Nephron (organoid): ENCODE data around the gene IL1F10.

Experiments
- H3K27ac Mint-ChIP-seq, 3 experiments: 2 replicates each; pipeline ENCODE4 v1.8.0; 2020; ENCODE audit warnings: mixed read lengths in 3 of 3, mild to moderate bottlenecking in 2 of 3, moderate library complexity in 1 of 3
- H3K27me3 Mint-ChIP-seq: 2 replicates; pipeline ENCODE4 v1.8.0; 2021; ENCODE audit warnings: low read depth, mild to moderate bottlenecking, moderate library complexity, mixed read lengths
- H3K36me3 Mint-ChIP-seq: 2 replicates; pipeline ENCODE4 v1.8.0; 2020; ENCODE audit warnings: low read depth, mixed read lengths
- H3K4me1 Mint-ChIP-seq: 2 replicates; pipeline ENCODE4 v1.8.0; 2020; ENCODE audit warnings: mixed read lengths
- H3K4me3 Mint-ChIP-seq, 3 experiments: 2 replicates each; pipeline ENCODE4 v1.8.0; 2020; ENCODE audit warnings: mild to moderate bottlenecking in 3 of 3, mixed read lengths in 3 of 3, moderate library complexity in 2 of 3
- H3K9me3 Mint-ChIP-seq: 2 replicates; pipeline ENCODE4 v1.8.0; 2020; ENCODE audit warnings: mixed read lengths
- TF ChIP-seq, protein P1 (sequence below), 3 experiments: fragments of 200-600 bp; sonication (generic); IDR thresholded peaks; one replicate each; pipeline ENCODE4 v1.5.0; 2021; ENCODE audit warnings: antibody characterized with exemption in 3 of 3; ENCODE audit not compliant: unreplicated experiment in 3 of 3

IL1F10 gene, protein sequence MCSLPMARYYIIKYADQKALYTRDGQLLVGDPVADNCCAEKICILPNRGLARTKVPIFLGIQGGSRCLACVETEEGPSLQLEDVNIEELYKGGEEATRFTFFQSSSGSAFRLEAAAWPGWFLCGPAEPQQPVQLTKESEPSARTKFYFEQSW

DNA sequence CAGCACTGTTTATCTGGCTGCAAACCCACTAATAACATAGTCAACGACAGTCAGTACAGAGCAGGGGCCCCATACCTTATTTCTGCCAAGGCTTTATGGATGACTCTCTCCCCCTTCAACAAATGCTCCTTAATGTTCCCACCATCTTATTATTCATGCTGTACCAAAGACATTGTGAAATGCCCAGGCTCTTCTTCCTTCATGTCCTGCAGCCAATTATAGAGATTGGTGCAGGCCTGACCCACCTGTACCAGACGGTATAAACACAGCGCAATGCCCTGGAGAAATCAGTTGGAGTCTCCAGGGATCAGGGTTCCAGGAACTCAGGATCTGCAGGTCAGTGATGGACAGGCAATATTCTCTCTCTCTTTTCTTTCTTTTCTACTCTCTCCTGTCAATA lies at the start of gene IL1F10:
IL1F10 (plus strand) TSS at position 290 of the 400 bp plus-strand sequence. CDS start 4,769 bp downstream, outside the sequence.
- no peak within 1 kb of the TSS for H3K27ac Mint-ChIP-seq

DNA sequence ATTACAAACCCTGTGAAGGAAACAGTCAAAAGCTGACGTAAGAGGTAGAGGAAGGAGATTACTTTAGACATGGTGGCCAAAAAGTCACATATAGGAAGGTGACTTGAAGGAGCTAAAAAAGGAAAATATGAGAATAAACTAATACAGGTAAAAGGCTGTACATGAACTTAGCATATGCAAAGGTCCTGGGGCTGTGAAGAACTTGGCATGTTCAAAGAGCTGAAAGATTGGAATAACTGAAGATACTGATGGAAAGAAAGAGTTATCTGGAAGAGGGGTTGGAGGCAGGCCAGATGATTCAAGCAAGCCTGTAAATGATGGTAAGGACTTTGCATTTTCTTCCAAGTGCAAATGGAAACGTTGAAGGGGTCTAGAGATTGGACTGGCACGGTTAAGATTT lies 49.3 kb upstream of the IL1F10 start:
- Mint-ChIP-seq H3K27me3 (peaks cover 26% of the 10 kb centered on the region), H3K9me3 (peaks cover 7% of the 10 kb centered on the region), H3K4me1 (no peaks in the 10 kb centered on the region)

More for the DNA sequence above, at the start of gene IL1F10:
- peaks cover 8% of the 10 kb centered on the region for H3K9me3 Mint-ChIP-seq
- H3K27me3 Mint-ChIP-seq, result peaks cover 39% of the 10 kb centered on the region
- no peaks in the 10 kb centered on the region for H3K36me3 Mint-ChIP-seq
- no peak within 1 kb of the TSS for H3K4me3 Mint-ChIP-seq
- TF ChIP-seq, protein P1, sequence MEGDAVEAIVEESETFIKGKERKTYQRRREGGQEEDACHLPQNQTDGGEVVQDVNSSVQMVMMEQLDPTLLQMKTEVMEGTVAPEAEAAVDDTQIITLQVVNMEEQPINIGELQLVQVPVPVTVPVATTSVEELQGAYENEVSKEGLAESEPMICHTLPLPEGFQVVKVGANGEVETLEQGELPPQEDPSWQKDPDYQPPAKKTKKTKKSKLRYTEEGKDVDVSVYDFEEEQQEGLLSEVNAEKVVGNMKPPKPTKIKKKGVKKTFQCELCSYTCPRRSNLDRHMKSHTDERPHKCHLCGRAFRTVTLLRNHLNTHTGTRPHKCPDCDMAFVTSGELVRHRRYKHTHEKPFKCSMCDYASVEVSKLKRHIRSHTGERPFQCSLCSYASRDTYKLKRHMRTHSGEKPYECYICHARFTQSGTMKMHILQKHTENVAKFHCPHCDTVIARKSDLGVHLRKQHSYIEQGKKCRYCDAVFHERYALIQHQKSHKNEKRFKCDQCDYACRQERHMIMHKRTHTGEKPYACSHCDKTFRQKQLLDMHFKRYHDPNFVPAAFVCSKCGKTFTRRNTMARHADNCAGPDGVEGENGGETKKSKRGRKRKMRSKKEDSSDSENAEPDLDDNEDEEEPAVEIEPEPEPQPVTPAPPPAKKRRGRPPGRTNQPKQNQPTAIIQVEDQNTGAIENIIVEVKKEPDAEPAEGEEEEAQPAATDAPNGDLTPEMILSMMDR (IDR thresholded peaks at IDR 0.05; ENCODE audit: unreplicated experiment in 3 of 3), result no peak
- H3K4me1 Mint-ChIP-seq, result no peaks in the 10 kb centered on the region

DNA sequence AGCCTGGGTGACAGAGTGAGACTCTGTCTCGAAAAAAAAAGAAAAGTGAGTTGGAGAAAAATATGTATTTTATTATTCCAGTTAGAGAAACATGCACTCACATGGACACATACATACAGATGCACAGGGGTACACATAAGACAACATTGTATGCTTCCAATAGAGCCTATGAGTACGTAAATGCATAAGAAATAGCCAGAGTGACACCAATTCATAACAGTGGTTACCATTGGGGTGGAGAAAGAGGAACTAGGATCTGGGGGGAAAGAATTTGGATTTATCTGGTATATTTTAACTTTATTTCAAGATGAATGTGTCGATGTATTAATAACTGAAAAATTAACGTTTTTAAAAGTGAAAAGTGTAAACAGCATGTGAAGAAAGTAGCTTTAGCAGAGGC lies 46.5 kb upstream of the IL1F10 start:
- no peaks in the 10 kb centered on the region for H3K4me1 Mint-ChIP-seq
- H3K27ac Mint-ChIP-seq, result no peak overlapping the region
- TF ChIP-seq, protein P1 (IDR thresholded peaks at IDR 0.05; ENCODE audit: unreplicated experiment in 3 of 3), result no peak
- no peak overlapping the region for H3K4me3 Mint-ChIP-seq
- H3K36me3 Mint-ChIP-seq, result no peaks in the 10 kb centered on the region
- peaks cover 31% of the 10 kb centered on the region for H3K27me3 Mint-ChIP-seq
- H3K9me3 Mint-ChIP-seq, result peaks cover 4% of the 10 kb centered on the region

More for the DNA sequence above, 49.3 kb upstream of the IL1F10 start:
- Mint-ChIP-seq H3K36me3 (no peaks in the 10 kb centered on the region), H3K27ac (no peak overlapping the region), H3K4me3 (no peak overlapping the region)
- TF ChIP-seq, protein P1 (IDR thresholded peaks at IDR 0.05; ENCODE audit: unreplicated experiment in 3 of 3), result no peak

DNA sequence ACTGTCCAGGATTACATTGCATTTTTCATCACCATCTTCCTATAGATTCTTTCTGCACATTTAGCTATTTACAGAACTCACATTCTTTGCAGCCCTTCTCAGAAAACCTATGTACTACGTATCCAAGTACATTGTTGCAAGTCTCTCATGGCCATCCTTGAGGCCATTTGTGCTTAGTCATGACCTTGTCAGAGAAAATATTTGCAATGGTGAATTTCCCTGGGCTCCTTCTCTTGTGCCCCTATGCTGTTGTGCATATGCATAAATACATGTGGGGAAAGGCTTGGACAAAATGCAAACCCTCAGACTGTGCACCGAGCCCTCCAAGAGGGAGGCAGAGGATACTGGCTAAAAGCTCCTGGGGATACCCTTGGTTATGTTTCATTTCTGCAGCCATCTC lies 43.0 kb upstream of the IL1F10 start:
- Mint-ChIP-seq H3K4me3 (no peak overlapping the region), H3K9me3 (no peaks in the 10 kb centered on the region)

DNA sequence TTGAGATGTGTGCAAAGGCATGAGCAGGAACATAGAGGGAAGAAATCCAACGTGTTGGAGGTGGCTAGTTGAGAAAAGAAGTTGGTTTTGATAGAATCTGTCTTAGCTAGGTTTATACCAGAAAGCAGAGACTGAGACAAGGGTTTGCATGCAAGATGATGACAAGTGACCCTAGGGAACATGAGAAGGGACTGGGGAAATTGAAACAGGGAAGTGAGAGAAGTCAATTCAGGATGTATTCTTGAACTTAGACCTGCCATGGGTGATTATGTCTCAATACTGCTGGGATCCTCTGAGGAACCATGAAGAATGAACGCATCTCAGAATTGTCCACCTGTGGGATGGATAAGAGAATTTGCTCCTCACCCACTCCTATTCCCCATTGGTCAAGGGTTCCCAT lies 42.0 kb upstream of the IL1F10 start:
- no peak overlapping the region for H3K27ac Mint-ChIP-seq
- no peaks in the 10 kb centered on the region for H3K36me3 Mint-ChIP-seq
- no peak overlapping the region for H3K4me3 Mint-ChIP-seq
- H3K4me1 Mint-ChIP-seq, result no peaks in the 10 kb centered on the region
- H3K27me3 Mint-ChIP-seq, result peaks cover 50% of the 10 kb centered on the region
- no peaks in the 10 kb centered on the region for H3K9me3 Mint-ChIP-seq
- TF ChIP-seq, protein P1 (IDR thresholded peaks at IDR 0.05; ENCODE audit: unreplicated experiment in 3 of 3), result no peak

More for the DNA sequence above, 43.0 kb upstream of the IL1F10 start:
- no peak overlapping the region for H3K27ac Mint-ChIP-seq
- no peaks in the 10 kb centered on the region for H3K36me3 Mint-ChIP-seq
- no peaks in the 10 kb centered on the region for H3K4me1 Mint-ChIP-seq
- H3K27me3 Mint-ChIP-seq, result peaks cover 42% of the 10 kb centered on the region
- TF ChIP-seq, protein P1 (IDR thresholded peaks at IDR 0.05; ENCODE audit: unreplicated experiment in 3 of 3), result no peak

DNA sequence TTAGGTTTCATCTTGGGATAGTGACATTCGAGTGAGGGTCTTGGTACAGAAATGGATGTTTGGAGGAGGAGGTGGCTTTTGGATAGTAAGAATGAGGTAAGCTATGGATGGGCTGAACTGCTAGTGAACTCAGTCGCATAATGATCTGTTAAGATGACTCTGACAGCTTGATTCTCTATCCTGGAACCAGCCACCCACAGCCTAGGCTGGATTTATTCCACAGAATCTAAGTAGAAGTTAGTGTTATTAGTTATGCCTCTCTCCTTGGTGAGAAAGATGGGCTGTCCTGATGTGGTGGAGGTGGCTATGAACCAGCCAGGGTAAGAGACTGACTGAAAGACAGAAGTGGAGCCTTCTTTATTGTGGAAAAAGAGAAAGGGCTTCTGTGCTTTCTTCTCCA lies 40.1 kb upstream of the IL1F10 start:
- H3K27me3 Mint-ChIP-seq, result peaks cover 60% of the 10 kb centered on the region
- H3K4me3 Mint-ChIP-seq, result no peak overlapping the region
- TF ChIP-seq, protein P1 (IDR thresholded peaks at IDR 0.05; ENCODE audit: unreplicated experiment in 3 of 3), result no peak
- H3K4me1 Mint-ChIP-seq, result no peaks in the 10 kb centered on the region
- H3K9me3 Mint-ChIP-seq, result no peaks in the 10 kb centered on the region
- no peak overlapping the region for H3K27ac Mint-ChIP-seq
- no peaks in the 10 kb centered on the region for H3K36me3 Mint-ChIP-seq
